HL-60 (cell line): ENCODE results near the gene DHDDS.

Experiments used
- CTCF ChIP-seq: IDR thresholded peaks from one replicate; pipeline ENCODE4 v1.5.1; 2011; ENCODE audit warnings: low read length, control low read depth, inconsistent platforms; ENCODE audit not compliant: insufficient read depth
- POLR2AphosphoS5 ChIP-seq: IDR thresholded peaks from 2 replicates; pipeline ENCODE4 v1.6.1; 2012; ENCODE audit warnings: low read depth

- TF ChIP-seq CTCF (no peak), POLR2AphosphoS5 (no peak)
Observed at GRCh38 chr1:26482921-26483320, 50.8 kb downstream of the DHDDS start.
